DND-41 (cell line): ENCODE data around the gene ZCCHC14.

Source experiments
- ATAC-seq: fragments of 200-7000 bp; cut with Tn5 transposase; 3 replicates; pipeline ENCODE4 v1.9.1; 2021; ENCODE audit warnings: low read depth; ENCODE audit not compliant: insufficient read depth
- DNase-seq: peaks from one replicate; pipeline ENCODE4 v3.0.0-alpha.2; 2020
- H2AFZ ChIP-seq: 2 replicates; pipeline ENCODE4 v1.6.0; 2012; ENCODE audit warnings: low read depth, low read length
- H3K27ac ChIP-seq: 2 replicates; pipeline ENCODE4 v1.5.1; 2012; ENCODE audit warnings: low read length, inconsistent platforms
- H3K27me3 ChIP-seq: fragments of 200-600 bp; sonication (generic); 2 replicates; pipeline ENCODE4 v1.6.0; 2012; ENCODE audit warnings: low read length, mild to moderate bottlenecking, inconsistent platforms; ENCODE audit not compliant: insufficient read depth, poor library complexity
- H3K36me3 ChIP-seq: 2 replicates; pipeline ENCODE4 v1.5.1; 2012; ENCODE audit warnings: low read length, inconsistent platforms; ENCODE audit not compliant: insufficient read depth
- H3K4me1 ChIP-seq: 2 replicates; pipeline ENCODE4 v1.5.1; 2012; ENCODE audit warnings: mild to moderate bottlenecking, low read length; ENCODE audit not compliant: insufficient read depth
- H3K4me2 ChIP-seq: 2 replicates; pipeline ENCODE4 v1.6.0; 2012; ENCODE audit warnings: mild to moderate bottlenecking, moderate library complexity, low read length, inconsistent platforms; ENCODE audit not compliant: insufficient read depth
- H3K4me3 ChIP-seq, 2 experiments: fragments of 200-600 bp in 1 of 2; shearing (Covaris generic) in 1 of 2; 2 replicates each; pipeline ENCODE4 v1.5.1; 2012 to 2016; ENCODE audit warnings: inconsistent platforms in 2 of 2, low read length in 2 of 2, mild to moderate bottlenecking in 2 of 2, low read depth in 1 of 2, moderate library complexity in 1 of 2
- H3K79me2 ChIP-seq: 2 replicates; pipeline ENCODE4 v1.6.0; 2012; ENCODE audit warnings: low read length, inconsistent platforms; ENCODE audit not compliant: insufficient read depth
- H3K9ac ChIP-seq: 2 replicates; pipeline ENCODE4 v1.6.0; 2012; ENCODE audit warnings: low read depth, mild to moderate bottlenecking, inconsistent platforms, low read length, moderate library complexity
- H3K9me3 ChIP-seq: 2 replicates; pipeline ENCODE4 v1.5.1; 2012; ENCODE audit warnings: low read length, moderate library complexity, mild to moderate bottlenecking, inconsistent platforms; ENCODE audit not compliant: insufficient read depth, severe bottlenecking
- H4K20me1 ChIP-seq: 2 replicates; pipeline ENCODE4 v1.6.0; 2012; ENCODE audit warnings: low read length; ENCODE audit not compliant: insufficient read depth
- EZH2 ChIP-seq: IDR thresholded peaks from 3 replicates; pipeline ENCODE4 v1.6.1; 2012; ENCODE audit warnings: borderline replicate concordance, low read depth, mild to moderate bottlenecking, moderate library complexity, low read length, inconsistent platforms; ENCODE audit not compliant: severe bottlenecking
- TF ChIP-seq, protein P1 (sequence below): IDR thresholded peaks from 2 replicates; pipeline ENCODE4 v1.5.1; 2012; ENCODE audit warnings: borderline replicate concordance, low read length, moderate library complexity, mild to moderate bottlenecking; ENCODE audit not compliant: poor library complexity, severe bottlenecking; ENCODE audit errors: extremely low read depth

Gene ZCCHC14

DNA sequence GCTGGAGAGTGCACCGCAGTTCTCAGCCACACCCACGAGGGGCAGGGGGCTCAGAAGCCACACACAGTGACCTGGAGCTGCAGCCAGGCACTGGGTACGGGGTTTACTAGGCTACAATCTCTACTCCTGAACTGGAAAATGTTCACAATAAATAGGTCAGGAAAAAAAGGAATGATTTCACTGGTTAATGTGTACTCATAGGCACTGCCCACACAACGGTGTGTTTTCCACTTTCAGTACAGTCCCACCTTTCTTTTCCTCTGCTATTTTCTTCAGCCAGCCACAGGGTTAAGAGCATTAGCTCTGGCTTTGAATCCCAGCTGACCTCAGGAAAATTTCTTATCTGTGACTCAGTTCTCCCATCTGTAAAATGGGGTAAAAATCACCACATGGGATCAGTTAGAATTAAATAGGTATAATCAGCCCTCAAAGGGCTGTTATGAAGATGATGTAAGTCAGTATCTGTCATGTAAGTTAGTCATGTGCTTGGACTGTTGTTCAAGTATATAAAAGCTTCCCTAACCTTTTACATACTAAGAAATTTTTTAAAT is 35.7 kb downstream of the ZCCHC14 start:
- H3K27ac ChIP-seq = no peak overlapping the region
- no peaks in the 10 kb centered on the region for H3K36me3 ChIP-seq
- no peaks in the 10 kb centered on the region for H4K20me1 ChIP-seq
- H3K9me3 ChIP-seq = no peaks in the 10 kb centered on the region
- peaks cover 14% of the 10 kb centered on the region for H3K27me3 ChIP-seq
- no peak overlapping the region for H3K4me3 ChIP-seq
- H3K4me2 ChIP-seq = no peak overlapping the region
- no peak overlapping the region for H3K9ac ChIP-seq
- TF ChIP-seq, protein P1, sequence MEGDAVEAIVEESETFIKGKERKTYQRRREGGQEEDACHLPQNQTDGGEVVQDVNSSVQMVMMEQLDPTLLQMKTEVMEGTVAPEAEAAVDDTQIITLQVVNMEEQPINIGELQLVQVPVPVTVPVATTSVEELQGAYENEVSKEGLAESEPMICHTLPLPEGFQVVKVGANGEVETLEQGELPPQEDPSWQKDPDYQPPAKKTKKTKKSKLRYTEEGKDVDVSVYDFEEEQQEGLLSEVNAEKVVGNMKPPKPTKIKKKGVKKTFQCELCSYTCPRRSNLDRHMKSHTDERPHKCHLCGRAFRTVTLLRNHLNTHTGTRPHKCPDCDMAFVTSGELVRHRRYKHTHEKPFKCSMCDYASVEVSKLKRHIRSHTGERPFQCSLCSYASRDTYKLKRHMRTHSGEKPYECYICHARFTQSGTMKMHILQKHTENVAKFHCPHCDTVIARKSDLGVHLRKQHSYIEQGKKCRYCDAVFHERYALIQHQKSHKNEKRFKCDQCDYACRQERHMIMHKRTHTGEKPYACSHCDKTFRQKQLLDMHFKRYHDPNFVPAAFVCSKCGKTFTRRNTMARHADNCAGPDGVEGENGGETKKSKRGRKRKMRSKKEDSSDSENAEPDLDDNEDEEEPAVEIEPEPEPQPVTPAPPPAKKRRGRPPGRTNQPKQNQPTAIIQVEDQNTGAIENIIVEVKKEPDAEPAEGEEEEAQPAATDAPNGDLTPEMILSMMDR = no peak
- TF ChIP-seq EZH2 = no peak
- no peaks in the 10 kb centered on the region for H3K4me1 ChIP-seq
- ATAC-seq (no peak), DNase-seq (no peak)
- H2AFZ ChIP-seq = no peak overlapping the region
- H3K79me2 ChIP-seq = no peaks in the 10 kb centered on the region

DNA sequence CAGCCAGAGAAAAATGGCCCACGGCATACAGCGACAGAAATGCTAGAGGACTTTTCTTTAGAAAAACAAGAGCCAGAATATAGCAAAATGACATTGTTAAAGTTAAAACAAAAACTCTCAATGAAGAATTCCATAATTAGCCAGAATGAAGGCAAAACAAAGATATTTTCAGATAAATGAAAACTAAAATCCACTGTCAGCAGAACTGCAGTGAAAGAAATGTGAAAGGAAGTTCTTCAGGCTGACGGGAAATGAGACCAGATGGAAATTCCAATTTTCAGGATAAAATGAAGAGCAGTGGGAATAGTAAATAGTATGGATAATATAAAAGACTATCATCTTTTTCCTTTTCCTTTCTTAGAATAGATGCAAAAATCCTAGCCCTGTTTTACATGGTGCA is 38.4 kb downstream of the ZCCHC14 start:
- H3K27ac ChIP-seq = no peak overlapping the region
- no peak for TF ChIP-seq EZH2
- H3K9ac ChIP-seq = no peak overlapping the region
- no peak overlapping the region for H3K4me3 ChIP-seq
- H3K27me3 ChIP-seq = peaks cover 11% of the 10 kb centered on the region
- H2AFZ ChIP-seq = no peak overlapping the region
- ATAC-seq (no peak), DNase-seq (no peak)
- H4K20me1 ChIP-seq = no peaks in the 10 kb centered on the region
- no peaks in the 10 kb centered on the region for H3K9me3 ChIP-seq
- H3K36me3 ChIP-seq = no peaks in the 10 kb centered on the region
- H3K79me2 ChIP-seq = no peaks in the 10 kb centered on the region
- H3K4me1 ChIP-seq = no peaks in the 10 kb centered on the region
- no peak overlapping the region for H3K4me2 ChIP-seq

DNA sequence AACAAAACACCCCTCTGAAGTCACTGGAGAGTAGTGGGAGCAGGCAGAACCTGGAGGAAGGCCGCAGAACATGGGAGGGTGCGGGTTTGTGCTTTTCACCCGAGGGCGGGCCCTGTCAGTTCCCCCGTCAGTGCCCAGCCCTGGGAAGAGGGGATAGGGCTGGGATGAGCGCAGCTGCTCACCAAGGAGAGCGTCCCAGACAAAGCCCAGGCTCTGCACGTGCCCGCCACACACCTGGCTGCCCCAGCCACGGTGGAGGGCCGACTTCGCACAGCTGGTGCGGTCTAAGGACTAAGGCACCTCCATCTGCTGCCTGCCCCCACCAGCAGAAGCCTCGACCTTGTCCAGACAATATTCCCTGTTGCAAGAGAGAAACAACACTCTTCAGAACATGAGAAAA is 39.5 kb downstream of the ZCCHC14 start:
- no peak overlapping the region for H3K9ac ChIP-seq
- H3K4me1 ChIP-seq = no peaks in the 10 kb centered on the region
- H2AFZ ChIP-seq = no peak overlapping the region
- H3K4me3 ChIP-seq = no peak overlapping the region
- no peak for DNase-seq
- no peaks in the 10 kb centered on the region for H3K9me3 ChIP-seq
- H3K4me2 ChIP-seq = no peak overlapping the region
- H3K27me3 ChIP-seq = peaks cover 11% of the 10 kb centered on the region
- H3K79me2 ChIP-seq = no peaks in the 10 kb centered on the region
- H3K36me3 ChIP-seq = no peaks in the 10 kb centered on the region
- H3K27ac ChIP-seq = no peak overlapping the region
- H4K20me1 ChIP-seq = no peaks in the 10 kb centered on the region
- no peak for ATAC-seq
- no peak for TF ChIP-seq EZH2
- TF ChIP-seq, protein P1 = no peak

DNA sequence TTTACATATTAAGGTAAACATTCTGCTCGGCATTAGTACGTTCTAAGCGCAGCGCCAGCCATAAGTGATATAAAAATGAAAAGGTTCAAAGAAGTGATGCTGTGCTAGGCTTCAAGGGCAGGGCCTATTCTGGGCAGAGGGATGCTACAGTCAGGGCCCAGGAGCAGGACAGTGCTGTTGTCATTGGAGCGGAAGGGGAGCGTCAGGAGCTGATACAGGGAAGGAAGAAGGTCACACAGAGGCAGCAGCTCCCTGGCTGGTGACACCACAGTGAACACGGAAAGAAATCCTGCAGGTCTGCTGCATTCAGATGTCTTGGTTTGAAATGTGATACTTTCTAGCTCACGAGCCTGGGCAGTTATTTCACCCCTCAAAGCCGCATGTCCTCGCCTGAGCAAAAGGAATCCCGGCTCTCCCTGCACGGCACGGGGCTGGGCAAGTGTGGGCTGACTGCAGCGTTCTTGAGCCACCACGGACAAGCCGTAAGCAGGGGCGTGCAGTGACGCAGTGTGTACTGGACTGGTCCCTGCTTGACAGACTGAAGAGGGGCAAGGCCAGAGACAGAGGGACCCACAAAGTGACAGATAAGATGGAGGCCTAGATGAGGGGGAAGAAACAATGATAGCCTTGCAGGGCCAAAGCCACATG is 41.1 kb downstream of the ZCCHC14 start:
- Histone ChIP-seq H3K79me2 (no peaks in the 10 kb centered on the region), H4K20me1 (no peaks in the 10 kb centered on the region), H3K36me3 (no peaks in the 10 kb centered on the region), H2AFZ (no peak overlapping the region), H3K4me3 (no peak overlapping the region), H3K4me1 (no peaks in the 10 kb centered on the region), H3K27ac (no peak overlapping the region), H3K9ac (no peak overlapping the region), H3K9me3 (no peaks in the 10 kb centered on the region), H3K27me3 (peaks cover 11% of the 10 kb centered on the region), H3K4me2 (no peak overlapping the region)
- no peak for DNase-seq
- ATAC-seq = no peak
- TF ChIP-seq EZH2 = no peak
- TF ChIP-seq, protein P1 = no peak
